Liver (tissue), 5 donors: Measurements from ENCODE around the gene MERTK. TPM values are rescaled to one million over a fixed set of nuclear protein-coding genes. Genes with fewer than 3 reads are reported as not detected.

Source experiments
- polyA plus RNA-seq, 2 donors: library from polyadenylated mRNA; stranded (reverse) in 1 of 2; unstranded in 1 of 2; fragments of 200-250 nt in 1 of 2; fragments of >200 nt in 1 of 2; fragmentation: Nextera tagmentation in 1 of 2; extraction: Ambion mirVana in 1 of 2; gene quantifications; one replicate each; pipeline versions ENCODE4 v1.2.1 to v1.2.3, GENCODE V29; 2013 to 2015
- small RNA-seq: library from RNA; depleted of rRNA; stranded (forward); fragments of <200 nt; gene quantifications from one replicate; pipeline ENCODE3, GENCODE V24; 2014
- total RNA-seq, 2 donors: library from RNA; depleted of rRNA; stranded (reverse); fragments of >200 nt; gene quantifications; one replicate each; pipeline ENCODE4 v1.2.3, GENCODE V29; 2014
- donor health status: healthy.
- donor health status: healthy.
- donor health status: healthy.

The MERTK gene
- total and polyA plus RNA-seq, 4 donors = 6.3 to 34.1 (median 8.2) TPM

Small RNAs within 50 kb of the gene (small RNA-seq; reads per million reads assigned to genes)
- gene RN7SL297P = not detected

Other genes with a start within 250 kb of the MERTK start
- 10 to 100 TPM; 32.4 to 36.9 TPM for gene ANAPC1, start 14.4 kb upstream of the MERTK start, total RNA-seq
- gene ANAPC1, start 14.4 kb upstream of the MERTK start, polyA plus RNA-seq = 1 to 10 TPM; 3.5 to 6.3 TPM
- gene TMEM87B, start 156.7 kb downstream of the MERTK start, total RNA-seq = 10 to 100 TPM in 1 of 2 donors, 1 to 10 TPM in 1; 6.4 to 10.1 TPM
- 1 to 10 TPM; 3.6 to 5.5 TPM for gene TMEM87B, start 156.7 kb downstream of the MERTK start, polyA plus RNA-seq
- 1 to 10 TPM; 1.6 to 2.1 TPM for gene FBLN7, start 239.8 kb downstream of the MERTK start, total RNA-seq
- gene FBLN7, start 239.8 kb downstream of the MERTK start, polyA plus RNA-seq = 1 to 10 TPM in 1 of 2 donors, under 1 TPM in 1; 0.60 to 2.4 TPM